DOHH2 (cell line): Measurements from ENCODE around the gene UBE2A.

ENCODE experiments used
- H3F3A ChIP-seq: fragments of 200-600 bp; sonication (generic), shearing (Covaris generic); 2 replicates; pipeline ENCODE4 v1.6.0; 2016; ENCODE audit warnings: antibody characterized with exemption, mild to moderate bottlenecking; ENCODE audit not compliant: control insufficient read depth, insufficient read depth
- H3K27ac ChIP-seq: fragments of 200-600 bp; sonication (generic); 2 replicates; pipeline ENCODE4 v1.5.1; 2014; ENCODE audit warnings: low read depth, mild to moderate bottlenecking, low read length, moderate library complexity
- H3K27me3 ChIP-seq: fragments of 200-600 bp; sonication (generic); 2 replicates; pipeline ENCODE4 v1.6.1; 2014; ENCODE audit warnings: mild to moderate bottlenecking, low read length, mixed read lengths; ENCODE audit not compliant: control insufficient read depth
- H3K36me3 ChIP-seq: fragments of 200-600 bp; sonication (generic); 2 replicates; pipeline ENCODE4 v1.6.1; 2014; ENCODE audit warnings: mild to moderate bottlenecking, low read length, moderate library complexity, mixed read lengths; ENCODE audit not compliant: control insufficient read depth
- H3K4me1 ChIP-seq: fragments of 200-600 bp; sonication (generic); 2 replicates; pipeline ENCODE4 v1.6.1; 2014; ENCODE audit warnings: mild to moderate bottlenecking, low read length, mixed read lengths; ENCODE audit not compliant: control insufficient read depth
- H3K4me2 ChIP-seq: fragments of 200-600 bp; sonication (generic); 2 replicates; pipeline ENCODE4 v1.6.0; 2014; ENCODE audit warnings: mild to moderate bottlenecking, low read length, moderate library complexity
- H3K4me3 ChIP-seq: fragments of 200-600 bp; sonication (generic); 2 replicates; pipeline ENCODE4 v1.5.1; 2014; ENCODE audit warnings: mild to moderate bottlenecking, low read length, mixed read lengths
- H3K79me2 ChIP-seq: fragments of 200-600 bp; sonication (generic); 2 replicates; pipeline ENCODE4 v1.6.1; 2014; ENCODE audit warnings: mild to moderate bottlenecking, low read length, mixed read lengths; ENCODE audit not compliant: control insufficient read depth
- H3K9me2 ChIP-seq: fragments of 200-600 bp; sonication (generic); replicated peaks from 2 replicates; pipeline ENCODE4 v1.6.1; 2014; ENCODE audit warnings: mild to moderate bottlenecking, low read length, mixed read lengths; ENCODE audit not compliant: control insufficient read depth
- H3K9me3 ChIP-seq: fragments of 200-600 bp; sonication (generic); 2 replicates; pipeline ENCODE4 v1.6.1; 2014; ENCODE audit warnings: antibody characterized with exemption, low read length, mixed read lengths; ENCODE audit not compliant: control insufficient read depth, insufficient read depth
- H4K20me1 ChIP-seq: fragments of 200-600 bp; sonication (generic); 2 replicates; pipeline ENCODE4 v1.6.0; 2014; ENCODE audit warnings: low read depth, mild to moderate bottlenecking, antibody characterized with exemption, low read length, moderate library complexity; ENCODE audit not compliant: control insufficient read depth, insufficient read depth
- CTCF ChIP-seq: fragments of 200-600 bp; sonication (generic); IDR thresholded peaks from one replicate; pipeline ENCODE4 v1.5.1; 2014; ENCODE audit warnings: antibody characterized with exemption, mild to moderate bottlenecking, low read depth, low read length; ENCODE audit not compliant: poor library complexity, severe bottlenecking
- EZH2phosphoT487 ChIP-seq: fragments of 200-600 bp; sonication (generic); IDR thresholded peaks from 2 replicates; pipeline ENCODE4 v1.6.1; 2017; ENCODE audit warnings: borderline replicate concordance, mild to moderate bottlenecking, antibody characterized with exemption, low read length, moderate library complexity, mixed read lengths

The UBE2A gene

DNA sequence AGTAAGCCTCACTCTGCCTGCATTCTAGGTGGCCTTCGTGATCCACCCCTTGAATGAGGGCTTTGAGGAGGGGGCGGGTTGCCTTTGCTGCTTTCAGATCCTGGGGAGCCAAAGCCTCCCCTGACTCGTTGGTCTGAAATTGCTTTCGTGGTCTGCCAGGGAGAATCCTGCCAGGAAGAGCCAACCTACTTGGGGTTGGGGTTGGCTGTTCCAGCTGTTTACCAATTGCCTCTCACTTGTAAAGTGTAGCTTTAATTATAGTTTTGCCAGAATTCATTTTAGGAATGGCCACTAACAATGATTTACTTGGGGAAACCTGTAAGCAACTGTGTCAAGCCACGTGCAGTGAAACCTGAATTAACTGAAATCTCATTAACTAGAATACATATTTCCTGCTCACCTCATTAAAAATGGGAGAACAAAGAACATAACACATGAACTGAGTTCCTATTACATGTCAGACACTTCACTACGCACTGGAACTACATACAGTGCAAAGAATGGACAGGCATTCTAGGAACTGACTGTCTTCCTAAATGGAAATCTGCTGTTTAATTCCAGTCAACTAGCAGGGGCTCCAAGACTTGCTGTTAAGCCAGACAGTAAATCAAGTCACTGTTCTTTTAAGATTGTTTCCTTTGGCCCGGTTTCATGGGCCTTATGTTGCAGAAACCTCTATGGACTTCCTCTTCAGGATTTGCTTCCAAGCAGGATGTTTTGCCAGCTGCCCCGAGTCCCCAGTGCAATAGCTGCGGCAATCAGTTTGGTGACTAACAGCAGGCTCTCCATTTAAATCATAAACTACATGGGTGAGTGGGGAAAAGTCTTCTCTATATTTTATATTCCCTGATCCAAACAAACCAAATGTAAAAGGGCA is 48.2 kb downstream of the UBE2A start:
- Histone ChIP-seq H3K27me3 (no peaks in the 10 kb centered on the region), H3K36me3 (peaks cover 28% of the 10 kb centered on the region), H3F3A (no peaks in the 10 kb centered on the region; the same call in 1 of the 2 replicates), H3K4me3 (no peak overlapping the region), H3K79me2 (no peaks in the 10 kb centered on the region), H3K9me2 (no peaks in the 10 kb centered on the region), H3K4me1 (peaks cover 30% of the 10 kb centered on the region), H3K9me3 (no peaks in the 10 kb centered on the region), H4K20me1 (no peaks in the 10 kb centered on the region), H3K27ac (no peak overlapping the region), H3K4me2 (no peak overlapping the region)
- no peak for TF ChIP-seq EZH2phosphoT487
- TF ChIP-seq CTCF, result no peak

- no peak overlapping the region for H3K4me2 ChIP-seq
- H4K20me1 ChIP-seq, result no peaks in the 10 kb centered on the region
Measured at GRCh38 chrX:119624417-119624816, 50.1 kb downstream of the UBE2A start.

GRCh38 chrX:119624951-119625668 is 50.7 kb downstream of the UBE2A start:
- no peaks in the 10 kb centered on the region for H3K9me3 ChIP-seq
- no peaks in the 10 kb centered on the region for H4K20me1 ChIP-seq
- H3K36me3 ChIP-seq, result peaks cover 38% of the 10 kb centered on the region
- TF ChIP-seq EZH2phosphoT487 (no peak), CTCF (no peak)
- H3K9me2 ChIP-seq, result no peaks in the 10 kb centered on the region
- H3K27me3 ChIP-seq, result no peaks in the 10 kb centered on the region
- no peak overlapping the region for H3K4me3 ChIP-seq
- peaks cover 4% of the 10 kb centered on the region for H3K4me1 ChIP-seq
- H3K4me2 ChIP-seq, result no peak overlapping the region
- H3F3A ChIP-seq, result no peaks in the 10 kb centered on the region
- H3K79me2 ChIP-seq, result no peaks in the 10 kb centered on the region
- H3K27ac ChIP-seq, result no peak overlapping the region

More at GRCh38 chrX:119624417-119624816, 50.1 kb downstream of the UBE2A start:
- no peaks in the 10 kb centered on the region; the same call in 1 of the 2 replicates for H3F3A ChIP-seq
- no peaks in the 10 kb centered on the region for H3K9me3 ChIP-seq
- peaks cover 34% of the 10 kb centered on the region for H3K36me3 ChIP-seq
- no peak overlapping the region for H3K4me3 ChIP-seq
- peaks cover 11% of the 10 kb centered on the region for H3K4me1 ChIP-seq
- TF ChIP-seq EZH2phosphoT487, result no peak
- no peak for TF ChIP-seq CTCF
- no peak overlapping the region for H3K27ac ChIP-seq
- H3K9me2 ChIP-seq, result no peaks in the 10 kb centered on the region
- no peaks in the 10 kb centered on the region for H3K27me3 ChIP-seq
- H3K79me2 ChIP-seq, result no peaks in the 10 kb centered on the region
